ENCODE results near the gene NPPB.
"Not testable (repeated sequence)": the region's sequence is repeated elsewhere in the genome, so short reads cannot be mapped to it uniquely, and the experiment has no call there.

Gene NPPB

DNA sequence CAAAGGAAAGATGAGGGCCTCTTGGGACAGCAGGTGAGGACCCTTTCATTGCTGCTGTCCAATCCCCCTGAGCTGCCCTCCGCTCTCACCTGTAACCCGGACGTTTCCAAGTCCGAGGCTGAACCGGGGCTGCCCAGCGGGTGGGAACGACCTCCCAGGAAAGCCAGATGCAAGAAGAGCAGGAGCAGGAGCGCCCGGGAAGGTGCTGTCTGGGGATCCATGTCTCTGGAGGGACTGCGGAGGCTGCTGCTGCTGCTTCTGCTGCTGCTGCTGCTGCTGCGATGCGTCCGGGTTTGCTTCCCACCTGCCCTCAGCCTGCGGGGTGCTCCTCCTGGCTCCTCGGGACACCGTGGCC lies at the start of gene NPPB:
TSS of gene NPPB (minus strand) at position 333 of the 355 bp plus-strand sequence. CDS start at position 221, 112 bp downstream.
- no peak for DNase-seq

DNA sequence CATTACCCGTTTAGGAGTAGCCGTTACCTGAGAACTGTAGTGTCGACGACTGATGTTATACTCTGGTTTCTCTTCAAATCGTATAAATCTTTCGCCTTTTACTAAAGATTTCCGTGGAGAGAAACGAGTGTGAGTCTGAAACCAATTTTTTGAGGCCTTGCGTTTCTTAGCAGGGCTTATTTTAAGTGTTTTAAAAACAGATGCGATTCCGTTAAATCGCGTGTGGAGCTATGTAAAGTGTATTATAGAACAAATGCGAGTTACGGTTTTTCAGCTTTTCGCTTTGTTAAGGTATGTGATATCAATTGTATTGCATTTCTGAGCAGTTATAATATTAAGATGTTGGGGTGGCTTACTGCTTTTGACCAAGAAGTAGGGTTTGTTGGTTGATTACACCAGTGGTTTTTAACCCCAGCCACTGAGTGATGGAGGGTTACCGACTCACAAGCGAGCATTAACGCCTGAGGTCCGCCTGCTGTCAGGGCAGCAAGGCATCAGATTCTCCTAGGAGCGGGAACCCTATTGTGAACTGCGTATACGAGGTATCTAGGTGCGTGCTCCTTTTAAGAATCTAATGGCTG lies 49.4 kb upstream of the NPPB start:
- DNase-seq = peak; percentile 99

DNA sequence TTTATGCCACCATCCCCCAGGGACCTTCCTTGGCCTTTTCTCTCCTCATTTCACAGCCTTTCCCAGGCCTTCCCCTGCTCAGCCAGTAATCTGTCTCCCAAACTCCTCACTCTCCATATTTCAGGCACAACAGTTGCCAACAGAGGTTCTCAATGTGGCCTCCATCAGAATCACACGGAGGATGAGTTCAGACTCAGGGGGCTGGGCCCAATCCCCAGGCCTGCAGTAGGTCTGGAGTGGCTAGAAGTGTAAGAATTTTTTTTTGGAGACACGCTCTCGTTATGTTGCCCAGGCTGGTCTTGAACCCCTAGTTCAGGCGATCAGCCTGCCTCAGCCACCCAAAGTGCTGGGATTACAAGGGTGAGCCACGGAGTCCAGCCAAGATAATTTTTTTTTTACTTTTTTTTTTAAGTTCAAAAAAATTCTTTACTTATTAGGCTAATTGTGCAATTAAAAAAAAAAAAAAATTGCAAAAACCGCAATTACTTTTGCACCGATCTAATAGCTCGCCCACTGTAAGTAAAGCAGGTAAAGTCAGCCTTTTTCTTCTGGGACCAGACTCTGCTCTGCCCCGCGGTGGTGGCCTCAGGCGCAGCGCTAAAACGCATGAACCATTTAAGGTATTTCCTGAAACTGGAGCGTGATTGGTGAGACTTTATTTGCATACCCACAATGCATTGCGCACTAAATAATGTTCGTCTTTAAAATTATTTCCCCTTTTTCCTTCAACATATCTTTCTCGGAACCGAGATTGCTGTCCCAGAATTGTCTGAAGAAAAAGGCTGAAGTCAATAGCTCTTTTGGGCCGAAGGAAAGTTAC lies 48.7 kb upstream of the NPPB start:
- DNase-seq = peak; percentile 99

DNA sequence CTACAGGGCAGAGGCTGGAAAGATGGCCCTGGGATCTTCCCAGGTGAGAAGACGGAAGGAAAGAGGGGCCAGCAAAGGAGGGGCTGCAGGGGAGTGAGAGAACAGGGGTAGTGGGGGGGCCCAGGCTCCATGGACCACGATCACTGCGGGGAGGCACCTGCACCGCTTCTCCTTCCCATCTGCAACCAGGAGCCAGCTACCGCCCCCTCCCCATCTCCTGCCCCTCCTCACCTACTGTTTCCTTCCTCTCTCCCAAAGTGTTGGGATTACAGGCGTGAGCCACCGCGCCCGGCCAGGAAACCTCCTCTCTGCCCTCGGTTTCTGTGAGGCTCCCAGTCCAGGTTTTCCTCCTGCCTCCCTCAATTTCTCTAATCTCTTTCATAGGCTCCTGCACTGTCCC lies 48.1 kb upstream of the NPPB start:
- no peak for DNase-seq

DNA sequence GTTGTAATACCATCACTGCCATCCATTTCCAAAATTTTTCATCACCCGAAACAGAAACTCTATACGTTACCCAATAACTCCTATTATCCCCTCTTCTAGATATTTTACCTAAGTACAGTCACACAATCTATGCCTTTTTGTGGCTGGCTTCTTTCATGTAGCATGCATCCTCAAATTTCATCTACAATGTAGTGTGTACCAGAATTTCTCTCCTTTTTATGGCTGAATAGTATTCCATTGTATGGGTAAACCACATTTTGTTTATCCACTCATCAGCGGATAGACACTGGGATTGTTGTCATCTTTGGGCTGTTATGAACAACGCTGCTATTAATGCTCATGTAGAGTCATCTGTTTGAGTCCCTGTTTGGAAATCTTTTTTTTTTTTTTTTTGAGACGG lies 46.2 kb upstream of the NPPB start:
- DNase-seq = no peak

DNA sequence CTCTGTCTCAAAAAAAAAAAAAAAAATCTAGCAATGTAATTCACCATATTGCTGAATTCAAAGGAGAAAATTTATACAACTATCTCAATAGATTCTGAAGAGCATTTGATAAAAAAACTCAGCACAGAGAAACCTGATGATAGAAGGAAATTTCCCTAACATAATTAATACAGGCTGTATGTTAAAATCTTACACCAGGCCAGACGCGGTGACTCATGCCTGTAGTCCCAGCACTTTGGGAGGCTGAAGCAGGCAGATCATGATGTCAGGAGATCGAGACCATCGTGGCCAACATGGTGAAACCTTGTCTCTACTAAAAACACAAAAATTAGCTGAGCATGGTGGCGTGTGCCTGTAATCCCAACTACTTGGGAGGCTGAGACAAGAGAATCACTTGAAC lies 45.4 kb upstream of the NPPB start:
- DNase-seq = not testable (repeated sequence)

DNA sequence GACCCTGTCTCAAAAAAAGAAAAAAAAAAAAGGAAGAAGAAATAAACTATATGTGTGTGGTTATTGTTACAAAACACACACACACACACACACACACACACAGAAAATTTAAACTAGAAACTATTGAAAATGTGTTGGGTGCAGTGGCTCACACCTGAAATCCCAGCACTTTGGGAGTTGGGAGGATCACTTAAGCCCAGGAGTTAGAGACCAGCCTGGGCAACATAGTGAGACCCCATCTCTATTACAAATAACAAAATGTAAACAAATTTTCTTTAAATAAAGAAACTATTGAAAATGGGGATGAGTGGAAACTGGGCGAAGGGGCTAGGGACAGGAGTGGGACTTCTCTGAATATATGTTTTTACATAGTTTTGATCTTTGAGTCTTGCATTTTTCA lies 44.5 kb upstream of the NPPB start:
- no peak for DNase-seq

DNA sequence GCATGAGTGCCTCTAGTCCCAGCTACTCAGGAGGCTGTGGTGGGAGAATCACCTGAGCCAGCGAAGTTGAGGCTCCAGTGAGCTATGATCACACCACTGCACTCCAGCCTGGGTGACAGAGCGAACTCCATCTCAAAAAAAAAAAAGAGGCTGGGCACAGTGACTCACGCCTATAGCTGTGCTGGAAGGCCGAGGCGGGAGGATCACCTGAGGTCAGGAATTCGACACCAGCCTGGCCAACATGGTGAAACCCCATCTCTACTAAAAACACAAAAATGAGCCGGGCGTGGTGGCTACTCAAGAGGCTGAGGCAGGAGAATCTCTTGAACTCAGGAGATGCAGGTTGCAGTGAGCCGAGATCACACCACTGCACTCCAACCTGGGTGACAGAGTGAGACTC lies 42.7 kb upstream of the NPPB start:
- not testable (repeated sequence) for DNase-seq

DNA sequence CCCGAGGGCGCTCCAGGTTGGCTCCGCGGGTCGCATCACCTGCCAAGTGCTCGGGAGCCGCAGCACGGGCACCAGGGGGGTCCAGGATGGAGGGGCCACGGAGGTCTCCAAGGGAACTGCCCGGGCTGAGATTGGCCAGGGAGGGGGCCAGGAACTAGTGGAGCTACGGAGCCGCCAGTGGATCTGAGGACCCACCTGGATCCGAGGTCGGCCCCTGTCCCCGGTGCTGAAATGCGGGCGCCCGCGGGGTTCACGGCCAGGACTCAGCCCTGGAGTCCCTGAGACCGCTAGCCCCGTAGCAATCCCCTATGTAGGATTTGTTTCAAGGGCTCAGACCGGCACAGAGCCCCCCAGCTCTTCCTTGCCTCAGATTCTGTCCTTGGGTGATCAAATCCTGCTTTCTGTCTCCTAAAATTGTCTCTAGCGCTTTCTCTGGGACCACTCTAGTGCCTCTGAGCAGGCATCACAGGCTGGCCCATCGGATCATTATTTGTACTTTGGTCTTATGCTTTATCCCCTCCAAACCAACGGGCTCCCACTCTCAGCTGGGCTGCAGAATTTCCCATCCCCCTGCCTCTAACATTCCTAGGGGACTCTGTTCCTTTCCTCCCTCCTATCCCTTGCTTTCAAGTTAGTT lies 40.2 kb upstream of the NPPB start:
- no peak for DNase-seq

DNA sequence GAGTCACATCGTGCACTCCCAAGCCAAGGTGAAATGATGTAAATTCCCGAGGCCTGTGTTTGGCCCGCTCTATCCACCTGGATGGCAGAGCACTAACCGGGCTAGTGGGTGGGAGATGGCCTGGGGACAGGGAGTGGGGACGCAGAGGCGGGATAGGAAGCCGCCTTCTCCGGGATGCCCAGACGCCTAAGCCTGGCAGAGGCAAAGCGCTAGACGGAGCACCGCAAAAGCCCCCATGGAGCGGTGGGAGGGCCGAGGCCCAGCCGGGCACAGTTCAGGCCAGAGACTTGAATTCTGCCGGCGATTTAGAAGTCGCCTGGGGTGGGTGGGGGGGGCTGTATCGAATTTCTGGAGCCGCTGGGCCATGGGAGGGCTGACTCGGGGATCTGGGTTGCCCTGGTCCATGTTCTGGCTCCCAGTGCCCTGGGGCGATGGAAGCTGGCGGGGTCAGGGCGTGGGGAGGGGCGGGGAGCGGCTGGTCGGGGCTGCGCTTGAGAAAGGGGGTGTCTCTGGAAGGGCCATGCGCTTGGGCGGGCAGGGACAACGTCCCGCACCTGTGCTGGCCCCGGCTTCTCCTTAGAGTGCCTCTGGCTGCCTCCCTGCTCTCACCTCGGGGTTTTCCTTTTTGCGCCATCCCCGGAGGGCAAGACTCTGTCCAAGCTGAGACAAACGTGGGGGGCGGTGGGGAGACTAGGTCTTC lies 39.5 kb upstream of the NPPB start:
- DNase-seq = no peak

DNA sequence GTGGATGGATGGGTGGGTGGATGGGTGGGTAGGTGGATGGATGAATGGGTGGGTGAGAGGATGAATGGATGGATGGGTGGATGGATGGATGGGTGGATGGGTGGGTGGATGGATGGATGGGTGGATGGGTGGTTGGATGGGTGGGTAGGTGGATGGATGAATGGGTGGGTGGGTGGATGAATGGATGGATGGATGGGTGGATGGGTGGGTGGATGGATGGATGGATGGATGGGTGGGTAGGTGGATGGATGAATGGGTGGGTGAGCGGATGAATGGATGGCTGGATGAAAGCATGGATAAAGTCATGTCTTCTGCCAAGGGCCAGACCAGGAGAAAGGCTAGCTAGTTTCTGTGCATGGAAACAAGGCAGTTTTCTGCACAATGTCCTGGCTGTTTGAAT lies 35.8 kb upstream of the NPPB start:
- not testable (repeated sequence) for DNase-seq

DNA sequence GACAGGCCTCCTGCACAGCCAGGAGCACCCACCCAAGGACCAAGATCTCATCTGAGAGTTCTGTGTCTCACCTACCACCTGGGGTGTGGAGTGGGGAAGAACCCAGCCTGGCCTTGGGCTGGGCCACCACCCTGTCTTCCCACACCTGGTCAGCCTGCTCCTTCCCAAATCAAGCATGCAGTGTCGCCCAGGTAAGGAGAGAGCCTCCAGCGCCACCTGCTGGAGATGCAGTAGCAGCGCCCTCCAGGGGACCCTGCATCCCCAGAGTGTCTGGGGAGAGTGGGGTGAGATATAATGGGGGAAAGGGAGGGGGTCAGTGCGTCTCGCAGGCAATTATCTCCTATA lies 35.1 kb upstream of the NPPB start:
- DNase-seq = peak; percentile 89

DNA sequence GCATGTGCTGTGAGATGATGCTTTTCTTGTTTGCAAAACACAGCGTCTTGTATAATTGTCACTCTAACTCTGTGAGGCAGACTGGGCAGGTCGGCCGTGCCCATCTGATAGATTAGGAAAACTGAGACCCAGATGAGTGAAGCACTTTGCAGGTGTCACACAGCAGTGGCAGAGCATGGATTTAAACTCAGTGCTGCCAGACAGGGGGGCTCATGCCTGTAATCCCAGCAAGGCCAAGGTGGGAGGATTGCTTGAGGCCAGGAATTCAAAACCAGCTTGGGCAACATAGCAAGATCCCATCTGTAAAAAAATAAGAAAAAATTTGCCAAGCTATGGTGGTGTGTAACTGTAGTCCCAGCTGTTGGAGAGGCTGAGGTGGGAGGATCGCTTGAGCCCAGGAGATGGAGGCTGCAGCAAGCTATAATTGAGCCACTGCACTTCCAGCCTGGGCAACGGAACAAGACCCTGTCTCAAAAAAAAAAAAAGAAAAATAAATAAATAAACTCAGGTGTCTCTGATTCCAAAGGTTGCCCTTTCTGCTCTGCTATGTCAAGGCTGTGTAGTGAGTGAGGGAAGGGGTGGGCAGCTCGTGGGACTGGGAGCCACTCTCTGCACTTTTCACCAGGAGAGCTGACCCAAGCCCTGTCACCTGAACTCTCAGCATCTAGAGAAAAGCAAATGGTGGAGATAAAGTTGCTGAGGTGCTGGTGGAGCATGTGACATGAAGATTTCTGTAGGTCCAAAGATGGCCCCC lies 32.9 kb upstream of the NPPB start:
- no peak for DNase-seq

DNA sequence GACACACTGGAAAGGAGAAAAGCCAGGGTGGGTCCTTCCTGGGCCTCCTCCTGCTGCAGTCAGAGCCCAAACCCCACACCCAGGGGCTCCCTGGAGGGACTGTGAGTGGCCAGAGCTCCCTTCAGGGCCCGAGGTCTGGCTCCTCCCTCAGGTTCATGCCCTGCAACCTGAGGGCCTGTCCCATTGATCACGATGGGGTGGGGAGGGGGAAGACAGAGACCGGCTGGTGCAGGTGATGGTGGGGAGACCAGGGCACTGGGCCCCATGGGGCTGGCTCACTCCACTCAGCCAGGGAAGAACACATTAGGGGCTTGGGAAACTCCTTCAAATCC lies 30.1 kb upstream of the NPPB start:
- no peak for DNase-seq

DNA sequence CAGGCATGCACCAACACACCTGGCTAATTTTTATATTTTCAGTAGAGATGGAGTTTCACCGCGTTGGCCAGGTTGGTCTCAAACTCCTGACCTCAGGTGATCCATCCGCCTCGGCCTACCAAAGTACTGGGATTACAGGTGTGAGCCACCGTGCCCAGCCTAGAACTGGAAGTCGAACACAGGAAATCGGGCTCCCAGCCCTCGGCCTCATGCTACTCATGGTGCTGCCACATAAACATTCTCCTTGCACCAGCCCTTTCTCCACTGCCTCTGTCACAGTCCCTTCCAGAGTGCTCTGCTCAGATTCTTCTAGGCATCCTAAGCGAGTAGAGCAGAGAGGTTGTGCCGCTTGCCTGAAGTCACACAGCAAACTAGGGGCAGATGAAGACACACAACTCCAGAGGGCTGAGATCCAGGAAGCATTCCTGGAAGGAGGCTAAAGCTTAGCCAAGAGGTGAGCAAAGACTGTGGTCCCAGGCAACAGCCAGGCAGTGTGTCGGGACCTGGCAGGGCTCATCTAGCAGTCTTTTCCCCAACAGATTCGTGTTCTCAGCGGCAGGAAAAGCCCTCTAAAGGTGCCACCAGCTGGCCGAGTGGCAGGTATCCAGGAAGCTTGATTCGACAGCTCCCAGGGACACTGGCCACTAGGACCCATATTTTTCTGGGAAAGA lies 29.6 kb upstream of the NPPB start:
- DNase-seq = no peak

DNA sequence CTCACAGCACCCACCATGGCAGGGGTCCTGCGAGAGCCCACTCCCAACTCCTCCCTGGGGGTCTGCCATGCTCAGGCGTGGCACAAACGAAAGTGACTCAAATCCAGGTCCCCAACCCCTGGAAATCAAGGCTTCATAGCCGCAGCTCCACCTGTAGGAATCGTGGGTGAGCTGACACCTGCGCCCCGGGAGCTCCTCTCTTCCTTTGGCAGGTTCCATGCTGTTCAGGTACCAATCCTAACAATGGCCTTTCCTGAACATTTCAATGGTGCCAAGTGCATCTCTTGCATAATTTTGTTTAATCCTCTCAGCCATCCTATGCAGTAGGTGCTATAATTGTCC lies 28.9 kb upstream of the NPPB start:
- DNase-seq = no peak

DNA sequence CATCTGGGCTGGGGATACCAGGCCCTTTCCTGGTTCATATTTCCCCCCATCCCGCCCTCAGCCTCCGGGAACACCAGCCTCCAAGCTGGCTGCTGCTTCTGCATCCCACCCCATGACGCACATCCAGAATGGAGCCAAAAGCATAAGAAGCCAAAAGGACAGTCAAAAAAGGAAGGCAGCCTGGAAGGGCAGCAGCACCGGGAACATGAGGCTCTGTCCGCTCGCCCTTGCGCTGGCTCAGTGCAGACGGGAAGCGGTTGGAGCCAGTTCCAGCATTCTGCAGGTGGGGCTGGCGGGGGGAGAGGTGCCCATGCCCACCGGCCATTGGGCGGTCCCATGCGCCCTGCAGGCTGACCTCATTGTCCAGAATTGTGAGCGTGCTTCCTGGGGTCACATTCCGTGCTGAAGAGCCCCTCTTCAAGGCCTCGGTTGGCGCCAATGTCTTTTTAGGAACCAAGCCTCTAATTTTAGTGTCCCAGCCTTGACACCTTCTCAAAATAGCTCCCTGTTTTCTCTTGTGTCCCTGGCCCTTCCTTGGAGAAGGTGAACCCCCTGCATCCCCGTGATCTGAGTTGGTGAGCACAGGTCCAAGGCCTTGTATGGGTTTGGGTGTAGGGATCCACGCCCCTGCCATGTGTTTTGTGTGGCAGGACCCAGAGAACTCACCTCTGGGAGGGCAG lies 28.4 kb upstream of the NPPB start:
- DNase-seq = no peak

DNA sequence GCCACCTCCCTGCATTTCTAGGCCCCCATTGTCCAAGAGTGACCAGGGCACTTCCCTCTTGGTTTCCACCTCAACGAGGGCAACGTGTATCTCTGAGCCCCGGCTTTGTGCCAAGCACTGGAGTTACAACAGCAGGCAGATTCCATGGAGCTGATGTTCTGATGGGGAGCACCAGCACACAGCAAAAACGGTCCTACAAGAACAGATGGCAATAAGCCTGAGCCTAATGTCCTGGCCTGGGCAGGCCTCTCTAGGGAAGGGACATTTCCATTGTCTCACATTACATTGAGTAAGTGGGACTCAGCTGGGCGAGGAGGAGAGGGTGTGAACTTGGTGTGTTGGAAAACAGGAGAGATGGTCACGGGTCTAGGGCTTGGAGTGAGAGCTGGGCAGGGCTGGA lies 27.2 kb upstream of the NPPB start:
- no peak for DNase-seq

DNA sequence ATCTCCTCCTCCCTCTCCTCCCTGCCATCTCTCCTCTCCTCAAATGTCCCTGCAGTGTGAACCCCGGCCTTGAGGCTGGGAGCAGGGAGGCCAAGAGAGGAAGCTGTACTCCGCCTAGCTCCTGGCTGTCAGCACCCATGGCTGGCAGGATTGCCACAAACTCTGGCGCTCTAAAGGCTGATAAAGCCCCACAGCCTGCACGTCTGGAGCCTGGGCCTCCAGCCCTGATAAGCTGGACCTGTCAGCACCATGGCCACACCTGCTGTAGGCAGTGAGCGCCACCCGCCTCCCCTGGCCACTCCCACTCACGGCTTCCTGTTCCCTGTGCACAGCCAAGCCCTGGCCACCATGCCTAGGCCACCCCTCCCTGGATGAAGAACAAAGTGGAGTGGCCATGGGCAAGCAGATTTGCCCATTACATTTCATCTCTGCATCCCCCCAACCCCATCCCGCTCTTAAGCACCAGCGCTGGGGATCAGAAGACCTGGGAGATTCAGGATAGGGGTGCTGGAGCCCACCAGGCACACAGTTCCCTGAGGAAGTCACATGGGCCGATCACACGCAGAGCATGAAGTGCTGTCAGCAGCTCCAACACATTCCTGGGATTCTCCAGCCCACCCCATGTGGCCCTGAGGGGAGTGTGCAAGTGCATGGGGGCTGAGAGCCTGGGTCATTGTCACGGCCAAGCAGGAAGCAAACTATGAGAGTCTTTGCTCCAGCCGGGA lies 24.2 kb upstream of the NPPB start:
- DNase-seq = peak; percentile 67

DNA sequence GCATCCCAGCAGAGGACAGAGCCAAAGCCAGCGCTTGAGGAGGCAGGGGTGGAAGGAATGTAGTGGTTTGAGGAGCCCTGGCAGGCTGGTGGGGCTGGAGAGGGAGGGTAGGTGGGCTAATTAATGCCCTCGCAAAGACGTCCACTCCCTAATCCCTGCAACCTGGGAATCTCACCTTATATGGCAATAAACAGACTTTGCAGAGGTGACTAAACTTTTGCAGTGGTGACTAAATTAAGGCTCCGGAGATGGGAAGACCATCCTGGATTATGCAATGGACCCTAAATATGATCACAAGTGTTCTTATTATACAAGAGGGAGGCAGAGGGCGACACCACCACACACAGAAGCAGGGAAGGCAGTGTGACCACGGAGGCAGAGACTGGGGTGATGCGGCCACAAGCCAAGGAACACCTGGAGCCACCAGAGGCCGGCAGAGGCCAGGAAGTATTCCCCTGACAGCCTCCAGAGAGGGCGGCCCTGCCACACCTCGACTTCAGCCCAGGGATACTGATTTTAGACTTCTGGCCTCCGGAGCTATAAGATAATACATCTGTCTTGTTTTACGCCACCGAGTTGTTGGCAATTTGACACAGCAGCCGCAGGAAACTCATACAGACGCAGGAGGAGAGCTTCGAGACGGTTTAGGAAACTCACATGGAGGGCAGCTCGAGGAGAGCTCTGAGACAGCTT lies 23.1 kb upstream of the NPPB start:
- no peak for DNase-seq

Data from NCI-H510A treated with DMSO at 0.1 percent for 48 hours (cell line).